ENCODE data around the gene FGD2. TPM values are rescaled to one million over a fixed set of nuclear protein-coding genes. Genes with fewer than 3 reads are reported as not detected.

FGD2 gene
- total and polyA plus RNA-seq, 9 of the 15 experiments (the other 6 are each of a cell fraction or from before 2014, with no cell fraction given) = 0.09 TPM; not detected in 8

DNA sequence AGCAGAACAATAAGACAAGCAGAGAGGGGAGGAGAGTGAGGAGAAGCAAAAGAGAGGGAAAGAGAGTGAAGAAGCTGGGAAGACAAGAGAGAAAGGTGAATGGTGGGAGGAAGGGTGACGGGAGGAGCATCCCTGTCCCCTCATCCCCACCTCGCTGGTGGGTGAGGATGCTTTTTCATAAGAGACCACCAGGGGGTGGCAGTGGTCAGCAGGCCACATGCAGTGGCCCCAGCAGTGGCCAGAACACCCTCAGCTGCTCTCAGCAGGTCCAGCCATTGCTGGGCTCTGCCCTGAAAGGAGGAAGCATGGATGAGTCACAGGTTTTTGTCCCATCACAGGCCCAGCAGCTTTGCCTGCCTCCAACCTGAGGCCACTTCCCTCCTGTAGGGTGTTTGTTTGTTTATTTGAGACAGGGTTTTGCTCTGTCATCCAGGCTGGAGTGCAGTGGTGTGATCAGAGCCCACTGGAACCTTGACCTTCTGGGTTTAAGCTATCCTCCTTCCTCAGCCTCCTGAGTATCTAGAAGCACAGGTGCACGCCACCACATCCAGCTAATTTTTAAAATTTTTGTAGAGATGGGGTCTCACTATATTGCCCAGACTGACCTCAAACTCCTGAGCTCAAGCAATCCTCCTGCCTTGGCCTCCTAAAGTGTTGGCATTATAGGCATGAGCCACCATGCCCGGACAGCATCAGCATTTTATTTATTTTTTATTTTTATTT is 24.0 kb downstream of the FGD2 start (continued):
- TF ChIP-seq, protein P1, sequence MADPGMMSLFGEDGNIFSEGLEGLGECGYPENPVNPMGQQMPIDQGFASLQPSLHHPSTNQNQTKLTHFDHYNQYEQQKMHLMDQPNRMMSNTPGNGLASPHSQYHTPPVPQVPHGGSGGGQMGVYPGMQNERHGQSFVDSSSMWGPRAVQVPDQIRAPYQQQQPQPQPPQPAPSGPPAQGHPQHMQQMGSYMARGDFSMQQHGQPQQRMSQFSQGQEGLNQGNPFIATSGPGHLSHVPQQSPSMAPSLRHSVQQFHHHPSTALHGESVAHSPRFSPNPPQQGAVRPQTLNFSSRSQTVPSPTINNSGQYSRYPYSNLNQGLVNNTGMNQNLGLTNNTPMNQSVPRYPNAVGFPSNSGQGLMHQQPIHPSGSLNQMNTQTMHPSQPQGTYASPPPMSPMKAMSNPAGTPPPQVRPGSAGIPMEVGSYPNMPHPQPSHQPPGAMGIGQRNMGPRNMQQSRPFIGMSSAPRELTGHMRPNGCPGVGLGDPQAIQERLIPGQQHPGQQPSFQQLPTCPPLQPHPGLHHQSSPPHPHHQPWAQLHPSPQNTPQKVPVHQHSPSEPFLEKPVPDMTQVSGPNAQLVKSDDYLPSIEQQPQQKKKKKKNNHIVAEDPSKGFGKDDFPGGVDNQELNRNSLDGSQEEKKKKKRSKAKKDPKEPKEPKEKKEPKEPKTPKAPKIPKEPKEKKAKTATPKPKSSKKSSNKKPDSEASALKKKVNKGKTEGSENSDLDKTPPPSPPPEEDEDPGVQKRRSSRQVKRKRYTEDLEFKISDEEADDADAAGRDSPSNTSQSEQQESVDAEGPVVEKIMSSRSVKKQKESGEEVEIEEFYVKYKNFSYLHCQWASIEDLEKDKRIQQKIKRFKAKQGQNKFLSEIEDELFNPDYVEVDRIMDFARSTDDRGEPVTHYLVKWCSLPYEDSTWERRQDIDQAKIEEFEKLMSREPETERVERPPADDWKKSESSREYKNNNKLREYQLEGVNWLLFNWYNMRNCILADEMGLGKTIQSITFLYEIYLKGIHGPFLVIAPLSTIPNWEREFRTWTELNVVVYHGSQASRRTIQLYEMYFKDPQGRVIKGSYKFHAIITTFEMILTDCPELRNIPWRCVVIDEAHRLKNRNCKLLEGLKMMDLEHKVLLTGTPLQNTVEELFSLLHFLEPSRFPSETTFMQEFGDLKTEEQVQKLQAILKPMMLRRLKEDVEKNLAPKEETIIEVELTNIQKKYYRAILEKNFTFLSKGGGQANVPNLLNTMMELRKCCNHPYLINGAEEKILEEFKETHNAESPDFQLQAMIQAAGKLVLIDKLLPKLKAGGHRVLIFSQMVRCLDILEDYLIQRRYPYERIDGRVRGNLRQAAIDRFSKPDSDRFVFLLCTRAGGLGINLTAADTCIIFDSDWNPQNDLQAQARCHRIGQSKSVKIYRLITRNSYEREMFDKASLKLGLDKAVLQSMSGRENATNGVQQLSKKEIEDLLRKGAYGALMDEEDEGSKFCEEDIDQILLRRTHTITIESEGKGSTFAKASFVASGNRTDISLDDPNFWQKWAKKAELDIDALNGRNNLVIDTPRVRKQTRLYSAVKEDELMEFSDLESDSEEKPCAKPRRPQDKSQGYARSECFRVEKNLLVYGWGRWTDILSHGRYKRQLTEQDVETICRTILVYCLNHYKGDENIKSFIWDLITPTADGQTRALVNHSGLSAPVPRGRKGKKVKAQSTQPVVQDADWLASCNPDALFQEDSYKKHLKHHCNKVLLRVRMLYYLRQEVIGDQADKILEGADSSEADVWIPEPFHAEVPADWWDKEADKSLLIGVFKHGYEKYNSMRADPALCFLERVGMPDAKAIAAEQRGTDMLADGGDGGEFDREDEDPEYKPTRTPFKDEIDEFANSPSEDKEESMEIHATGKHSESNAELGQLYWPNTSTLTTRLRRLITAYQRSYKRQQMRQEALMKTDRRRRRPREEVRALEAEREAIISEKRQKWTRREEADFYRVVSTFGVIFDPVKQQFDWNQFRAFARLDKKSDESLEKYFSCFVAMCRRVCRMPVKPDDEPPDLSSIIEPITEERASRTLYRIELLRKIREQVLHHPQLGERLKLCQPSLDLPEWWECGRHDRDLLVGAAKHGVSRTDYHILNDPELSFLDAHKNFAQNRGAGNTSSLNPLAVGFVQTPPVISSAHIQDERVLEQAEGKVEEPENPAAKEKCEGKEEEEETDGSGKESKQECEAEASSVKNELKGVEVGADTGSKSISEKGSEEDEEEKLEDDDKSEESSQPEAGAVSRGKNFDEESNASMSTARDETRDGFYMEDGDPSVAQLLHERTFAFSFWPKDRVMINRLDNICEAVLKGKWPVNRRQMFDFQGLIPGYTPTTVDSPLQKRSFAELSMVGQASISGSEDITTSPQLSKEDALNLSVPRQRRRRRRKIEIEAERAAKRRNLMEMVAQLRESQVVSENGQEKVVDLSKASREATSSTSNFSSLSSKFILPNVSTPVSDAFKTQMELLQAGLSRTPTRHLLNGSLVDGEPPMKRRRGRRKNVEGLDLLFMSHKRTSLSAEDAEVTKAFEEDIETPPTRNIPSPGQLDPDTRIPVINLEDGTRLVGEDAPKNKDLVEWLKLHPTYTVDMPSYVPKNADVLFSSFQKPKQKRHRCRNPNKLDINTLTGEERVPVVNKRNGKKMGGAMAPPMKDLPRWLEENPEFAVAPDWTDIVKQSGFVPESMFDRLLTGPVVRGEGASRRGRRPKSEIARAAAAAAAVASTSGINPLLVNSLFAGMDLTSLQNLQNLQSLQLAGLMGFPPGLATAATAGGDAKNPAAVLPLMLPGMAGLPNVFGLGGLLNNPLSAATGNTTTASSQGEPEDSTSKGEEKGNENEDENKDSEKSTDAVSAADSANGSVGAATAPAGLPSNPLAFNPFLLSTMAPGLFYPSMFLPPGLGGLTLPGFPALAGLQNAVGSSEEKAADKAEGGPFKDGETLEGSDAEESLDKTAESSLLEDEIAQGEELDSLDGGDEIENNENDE (IDR thresholded peaks at IDR 0.05; ENCODE audit: low read depth, low read length) = no peak
- TF ChIP-seq, protein P2, sequence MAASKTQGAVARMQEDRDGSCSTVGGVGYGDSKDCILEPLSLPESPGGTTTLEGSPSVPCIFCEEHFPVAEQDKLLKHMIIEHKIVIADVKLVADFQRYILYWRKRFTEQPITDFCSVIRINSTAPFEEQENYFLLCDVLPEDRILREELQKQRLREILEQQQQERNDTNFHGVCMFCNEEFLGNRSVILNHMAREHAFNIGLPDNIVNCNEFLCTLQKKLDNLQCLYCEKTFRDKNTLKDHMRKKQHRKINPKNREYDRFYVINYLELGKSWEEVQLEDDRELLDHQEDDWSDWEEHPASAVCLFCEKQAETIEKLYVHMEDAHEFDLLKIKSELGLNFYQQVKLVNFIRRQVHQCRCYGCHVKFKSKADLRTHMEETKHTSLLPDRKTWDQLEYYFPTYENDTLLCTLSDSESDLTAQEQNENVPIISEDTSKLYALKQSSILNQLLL (CRISPR knock-in tag; IDR thresholded peaks at IDR 0.05; ENCODE audit: borderline replicate concordance) = no peak
- 0 out of 2 replicates have a peak, but pooled peaks have one; percentile 16 for TF ChIP-seq ZNF76 (CRISPR knock-in tag; IDR thresholded peaks at IDR 0.05; ENCODE audit: borderline replicate concordance)
- TF ChIP-seq NONO (IDR thresholded peaks at IDR 0.05; ENCODE audit: low read depth in 2 of 2, low read length in 1 of 2) = peak in 1 of 2 experiments; percentile 65; a peak in 2 of 4 replicates
- 0 out of 2 replicates have a peak, but pooled peaks have one; percentile 54 for TF ChIP-seq ZNF589 (CRISPR knock-in tag; IDR thresholded peaks at IDR 0.05; ENCODE audit: low read depth)
- TF ChIP-seq DNMT1 (IDR thresholded peaks at IDR 0.05) = no peak
- no peak for TF ChIP-seq PRMT5 (CRISPR knock-in tag; IDR thresholded peaks at IDR 0.05)
- TF ChIP-seq, protein P3, sequence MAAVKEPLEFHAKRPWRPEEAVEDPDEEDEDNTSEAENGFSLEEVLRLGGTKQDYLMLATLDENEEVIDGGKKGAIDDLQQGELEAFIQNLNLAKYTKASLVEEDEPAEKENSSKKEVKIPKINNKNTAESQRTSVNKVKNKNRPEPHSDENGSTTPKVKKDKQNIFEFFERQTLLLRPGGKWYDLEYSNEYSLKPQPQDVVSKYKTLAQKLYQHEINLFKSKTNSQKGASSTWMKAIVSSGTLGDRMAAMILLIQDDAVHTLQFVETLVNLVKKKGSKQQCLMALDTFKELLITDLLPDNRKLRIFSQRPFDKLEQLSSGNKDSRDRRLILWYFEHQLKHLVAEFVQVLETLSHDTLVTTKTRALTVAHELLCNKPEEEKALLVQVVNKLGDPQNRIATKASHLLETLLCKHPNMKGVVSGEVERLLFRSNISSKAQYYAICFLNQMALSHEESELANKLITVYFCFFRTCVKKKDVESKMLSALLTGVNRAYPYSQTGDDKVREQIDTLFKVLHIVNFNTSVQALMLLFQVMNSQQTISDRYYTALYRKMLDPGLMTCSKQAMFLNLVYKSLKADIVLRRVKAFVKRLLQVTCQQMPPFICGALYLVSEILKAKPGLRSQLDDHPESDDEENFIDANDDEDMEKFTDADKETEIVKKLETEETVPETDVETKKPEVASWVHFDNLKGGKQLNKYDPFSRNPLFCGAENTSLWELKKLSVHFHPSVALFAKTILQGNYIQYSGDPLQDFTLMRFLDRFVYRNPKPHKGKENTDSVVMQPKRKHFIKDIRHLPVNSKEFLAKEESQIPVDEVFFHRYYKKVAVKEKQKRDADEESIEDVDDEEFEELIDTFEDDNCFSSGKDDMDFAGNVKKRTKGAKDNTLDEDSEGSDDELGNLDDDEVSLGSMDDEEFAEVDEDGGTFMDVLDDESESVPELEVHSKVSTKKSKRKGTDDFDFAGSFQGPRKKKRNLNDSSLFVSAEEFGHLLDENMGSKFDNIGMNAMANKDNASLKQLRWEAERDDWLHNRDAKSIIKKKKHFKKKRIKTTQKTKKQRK (IDR thresholded peaks at IDR 0.05; ENCODE audit: borderline replicate concordance, low read depth, low read length) = no peak
- no peak for TF ChIP-seq ZNF212 (CRISPR knock-in tag; IDR thresholded peaks at IDR 0.05)
- no peak for TF ChIP-seq PTBP1 (IDR thresholded peaks at IDR 0.05; ENCODE audit: low read depth, low read length)
